B cell (primary cell): Measurements from ENCODE around the gene CCDC24. TPM values are rescaled to one million over a fixed set of nuclear protein-coding genes. Genes with fewer than 3 reads are reported as not detected.
A peak's percentile ranks its signal among the peaks of the same experiment; 100 is the strongest.

ENCODE experiments used
- ATAC-seq: fragments of 200-7000 bp; cut with Tn5 transposase; one replicate; pipeline ENCODE4 v1.10.0; 2021; ENCODE audit warnings: low read depth, mild to moderate bottlenecking, moderate number of reproducible peaks, moderate library complexity
- CTCF ChIA-PET: fragments of 350-600 bp; sonication (Branson Sonifier 250); formaldehyde crosslinking; loops from one replicate; lab custom pipeline; 2021; ENCODE audit warnings: antibody characterized with exemption, inconsistent platforms; lab: Charles Lee
- POLR2A ChIA-PET: fragments of 350-600 bp; sonication (Branson Sonifier 250); formaldehyde crosslinking; loops from one replicate; lab custom pipeline; 2021; ENCODE audit warnings: antibody characterized with exemption; lab: Charles Lee
- DNase-seq: peaks from one replicate; pipeline ENCODE4 v3.0.0; 2013
- H2AFZ ChIP-seq: 2 replicates; pipeline ENCODE4 v1.6.1; 2012; ENCODE audit warnings: mild to moderate bottlenecking, low read depth, low read length; ENCODE audit not compliant: insufficient read depth, poor library complexity, severe bottlenecking
- H3K27ac ChIP-seq, 2 donors: 1 replicate in 1 of 2; 2 replicates in 1 of 2; pipeline ENCODE4 v1.5.1; 2012 to 2013; ENCODE audit warnings: low read length in 2 of 2, mild to moderate bottlenecking in 2 of 2, moderate library complexity in 1 of 2
- H3K27me3 ChIP-seq, 4 experiments: fragments of 200-600 bp in 1 of 4; sonication (generic) in 1 of 4; replicated peaks in 1 of 4; 1 replicate in 2 of 4; 2 replicates in 2 of 4; pipeline versions ENCODE4 v1.6.1 to v1.7.0; 2013 to 2016; ENCODE audit warnings: low read length in 3 of 4, mild to moderate bottlenecking in 2 of 4, mixed read lengths in 1 of 4, moderate library complexity in 1 of 4; ENCODE audit not compliant: insufficient read depth in 4 of 4, control insufficient read depth in 3 of 4; ENCODE audit errors: control extremely low read depth in 1 of 4
- H3K36me3 ChIP-seq, 2 experiments: replicated peaks in 1 of 2; 1 replicate in 1 of 2; 2 replicates in 1 of 2; pipeline versions ENCODE4 v1.6.1 to v1.7.1; 2013; ENCODE audit warnings: low read length in 1 of 2; ENCODE audit not compliant: insufficient read depth in 2 of 2, control insufficient read depth in 1 of 2; ENCODE audit errors: control extremely low read depth in 1 of 2, extremely low read depth in 1 of 2
- H3K4me1 ChIP-seq, 2 donors: fragments of 200-600 bp in 1 of 2; sonication (generic) in 1 of 2; 1 replicate in 1 of 2; 2 replicates in 1 of 2; pipeline versions ENCODE4 v1.5.1 to v1.6.1; 2013 to 2017; ENCODE audit warnings: low read length in 2 of 2; ENCODE audit not compliant: control insufficient read depth in 2 of 2, insufficient read depth in 2 of 2
- H3K4me2 ChIP-seq: replicated peaks from 2 replicates; pipeline ENCODE3; 2012; ENCODE audit warnings: mild to moderate bottlenecking, low read depth, low read length; ENCODE audit not compliant: poor library complexity, severe bottlenecking
- H3K4me3 ChIP-seq, 5 experiments: fragments of 200-600 bp in 1 of 5; sonication (generic) in 1 of 5; 1 replicate in 3 of 5; 2 replicates in 2 of 5; pipeline versions ENCODE4 v1.5.1 to v1.7.0; 2011 to 2016; ENCODE audit warnings: low read length in 4 of 5, mild to moderate bottlenecking in 4 of 5, low read depth in 2 of 5, control low read depth in 1 of 5, moderate library complexity in 1 of 5; ENCODE audit not compliant: insufficient read depth in 1 of 5; ENCODE audit errors: control extremely low read depth in 1 of 5, extremely low read depth in 1 of 5
- H3K79me2 ChIP-seq: fragments of 200-600 bp; sonication (generic); one replicate; pipeline ENCODE4 v1.6.0; 2016; ENCODE audit warnings: low read length; ENCODE audit not compliant: control insufficient read depth, insufficient read depth
- H3K9ac ChIP-seq: fragments of 200-600 bp; sonication (generic); 2 replicates; pipeline ENCODE4 v1.6.1; 2017; ENCODE audit warnings: mild to moderate bottlenecking, low read length, moderate library complexity
- H3K9me3 ChIP-seq, 3 donors: one replicate each; pipeline versions ENCODE4 v1.6.1 to v1.7.1; 2013; ENCODE audit warnings: low read length in 2 of 3; ENCODE audit not compliant: control insufficient read depth in 2 of 3, insufficient read depth in 1 of 3; ENCODE audit errors: control extremely low read depth in 1 of 3
- H4K20me1 ChIP-seq: 2 replicates; pipeline ENCODE4 v1.6.0; 2012; ENCODE audit warnings: mild to moderate bottlenecking, low read length; ENCODE audit not compliant: insufficient read depth, control insufficient read depth, poor library complexity, severe bottlenecking
- H3K27ac Mint-ChIP-seq: one replicate; pipeline ENCODE4 v1.8.0; 2021; ENCODE audit warnings: mixed read lengths
- H3K27me3 Mint-ChIP-seq: one replicate; pipeline ENCODE4 v1.8.0; 2021; ENCODE audit warnings: mixed read lengths
- H3K4me1 Mint-ChIP-seq: one replicate; pipeline ENCODE4 v1.8.0; 2021; ENCODE audit warnings: mixed read lengths
- H3K4me3 Mint-ChIP-seq: one replicate; pipeline ENCODE4 v1.8.0; 2021; ENCODE audit warnings: mixed read lengths
- H3K9me3 Mint-ChIP-seq: one replicate; pipeline ENCODE4 v1.8.0; 2022; ENCODE audit warnings: mixed read lengths; ENCODE audit not compliant: insufficient read depth
- CTCF ChIP-seq: fragments of 200-600 bp; IDR thresholded peaks from one replicate; pipeline ENCODE4 v1.8.0; 2022; ENCODE audit warnings: antibody characterized with exemption, mild to moderate bottlenecking
- EZH2 ChIP-seq: IDR thresholded peaks from 2 replicates; pipeline ENCODE4 v1.6.1; 2012; ENCODE audit warnings: borderline replicate concordance, low read depth, mild to moderate bottlenecking, moderate library complexity, low read length; ENCODE audit not compliant: insufficient read depth, poor library complexity, severe bottlenecking
- WGBS: methylation state at CpG from one replicate; pipeline ENCODE4 v1.1.5; 2013; ENCODE audit warnings: missing lambda C conversion rate; ENCODE audit not compliant: insufficient coverage; 5-methylcytosine and 5-hydroxymethylcytosine counted together
- intact Hi-C: fragments of 100-400 bp; cut with micrococcal nuclease; formaldehyde crosslinking; loops from one replicate; pipeline ENCODE4 v1.10.0; 2022
- polyA plus RNA-seq: library from polyadenylated mRNA; depleted of rRNA; stranded (reverse); fragments of >200 nt; gene quantifications from 2 replicates; pipeline ENCODE4 v1.2.3, GENCODE V29; 2012
- total RNA-seq, 2 donors: library from RNA; stranded (reverse); fragments of 120-200 nt in 1 of 2; gene quantifications; 1 replicate in 1 of 2; 2 replicates in 1 of 2; pipeline versions ENCODE4 v1.2.3 to v1.2.4, GENCODE V29; 2013 to 2022

The CCDC24 gene
- total and polyA plus RNA-seq, 2 donors (not counting 1 experiment from before 2014, with no cell fraction given), result 10.1 to 18.4 TPM

GRCh38 chr1:43947061-43947873 is 44.1 kb upstream of the CCDC24 start:
- Histone ChIP-seq H3K4me3 (peak overlapping the region; percentile 64 to 90 (median 78)), H3K36me3 (peaks cover 0 to 9% of the 10 kb centered on the region in 2 experiments), H3K79me2 (peaks cover 38% of the 10 kb centered on the region), H3K27ac (peak overlapping the region; percentile 95), H3K4me1 (peaks cover 15 to 25% of the 10 kb centered on the region in 2 donors), H3K9me3 (no peaks in the 10 kb centered on the region), H3K9ac (peak overlapping the region; percentile 93), H2AFZ (peak overlapping the region; percentile 92), H3K27me3 (no peaks in the 10 kb centered on the region), H4K20me1 (peaks cover 5% of the 10 kb centered on the region), H3K4me2 (peak overlapping the region; percentile 84)
- H3K27me3 Mint-ChIP-seq, result no peaks in the 10 kb centered on the region
- peaks cover 39% of the 10 kb centered on the region for H3K4me1 Mint-ChIP-seq
- ATAC-seq (no peak), DNase-seq (no peak)
- H3K9me3 Mint-ChIP-seq, result no peaks in the 10 kb centered on the region
- H3K27ac Mint-ChIP-seq, result peak overlapping the region; percentile 98
- WGBS, result 7% methylated on average over 24 of the region's 27 CpGs
- peak overlapping the region; percentile 93 for H3K4me3 Mint-ChIP-seq
- CTCF ChIA-PET, result interaction anchor here (1.0 to 5.0 kb wide), 6 partner anchors 13 to 184 kb away, joined by 3 to 41 read pairs (median 6); partner anchors contain the start of genes ARTN, ATP6V0B and DPH2
- POLR2A ChIA-PET, result interaction anchor here (0.8 to 1.6 kb wide), 3 partner anchors 23 to 297 kb away, joined by 3 to 5 read pairs (median 3); partner anchors contain the start of genes ATP6V0B, DPH2 and KDM4A
- TF ChIP-seq EZH2 (no peak), CTCF (no peak)
- intact Hi-C loops, result loop anchor here (2.0 to 10.0 kb wide), 3 partner anchors 185 to 1182 kb away; partner anchors contain the start of genes C1orf50, KDM4A and P3H1
